HCT116 (cell line): Measurements from ENCODE around the gene DPF1. TPM values are rescaled to one million over a fixed set of nuclear protein-coding genes. Genes with fewer than 3 reads are reported as not detected.
"Not testable (repeated sequence)": the region's sequence is repeated elsewhere in the genome, so short reads cannot be mapped to it uniquely, and the experiment has no call there.

Experiments
- ATAC-seq: fragments of 200-7000 bp; cut with Tn5 transposase; 2 replicates; pipeline ENCODE4 v1.9.1; 2020; ENCODE audit warnings: mild to moderate bottlenecking, moderate library complexity
- BruUV-seq: library from RNA; stranded (reverse); fragments of 400-500 nt; replicated peaks from 2 replicates; lab custom pipeline; 2021; lab: Mats Ljungman, UMichigan
- CTCF ChIA-PET: fragments of 300-600 bp; sonication (Branson Sonifier 250); formaldehyde crosslinking; loops from one replicate; lab custom pipeline; 2021; ENCODE audit warnings: antibody characterized with exemption; lab: Charles Lee
- POLR2A ChIA-PET: fragments of 300-600, 350-600 bp; sonication (Branson Sonifier 250); formaldehyde crosslinking; loops from one replicate; lab custom pipeline; 2021; ENCODE audit warnings: antibody characterized with exemption; lab: Charles Lee
- RAD21 ChIA-PET, 2 experiments: fragments of 300-600 bp; sonication (Branson Sonifier 250); formaldehyde crosslinking; loops; one replicate each; lab custom pipeline; 2023; ENCODE audit warnings: low total read pairs in 2 of 2; ENCODE audit not compliant: uncharacterized antibody in 2 of 2, unreplicated experiment in 2 of 2, low non-redundant PET in 1 of 2; lab: Charles Lee
- DNase-seq: peaks from one replicate; pipeline ENCODE4 v3.0.0-alpha.2; 2010; ENCODE audit warnings: low read depth, low spot score
- H2AFZ ChIP-seq: fragments of 200-600 bp; shearing (Covaris generic), sonication (generic); 2 replicates; pipeline ENCODE4 v1.6.1; 2017; ENCODE audit warnings: low read depth, mixed run types, mixed read lengths, antibody characterized with exemption, low read length; ENCODE audit not compliant: poor library complexity, severe bottlenecking
- H3K27ac ChIP-seq: 2 replicates; pipeline ENCODE4 v1.5.1; 2012; ENCODE audit warnings: low read depth, low read length
- H3K27me3 ChIP-seq: fragments of 200-600 bp; sonication (generic); 2 replicates; pipeline ENCODE4 v1.6.1; 2016; ENCODE audit warnings: mixed run types, low read length, mixed read lengths; ENCODE audit not compliant: insufficient read depth
- H3K36me3 ChIP-seq, 2 experiments: fragments of 200-500 bp in 1 of 2; fragments of 200-600 bp in 1 of 2; sonication (Bioruptor generic) in 1 of 2; sonication (generic) in 1 of 2; 2 replicates each; pipeline versions ENCODE4 v1.5.1 to v1.6.1; 2014 to 2016; ENCODE audit warnings: low read length in 2 of 2, inconsistent platforms in 1 of 2, mixed read lengths in 1 of 2, mixed run types in 1 of 2; ENCODE audit not compliant: insufficient read depth in 2 of 2, control insufficient read depth in 1 of 2
- H3K4me1 ChIP-seq, 2 experiments: fragments of 200-600 bp in 1 of 2; sonication (generic) in 1 of 2; 2 replicates each; pipeline versions ENCODE4 v1.5.1 to v1.6.1; 2012 to 2017; ENCODE audit warnings: low read length in 2 of 2, inconsistent platforms in 1 of 2, mild to moderate bottlenecking in 1 of 2, mixed read lengths in 1 of 2, mixed run types in 1 of 2, moderate library complexity in 1 of 2; ENCODE audit not compliant: insufficient read depth in 2 of 2, control insufficient read depth in 1 of 2
- H3K4me2 ChIP-seq: fragments of 200-600 bp; sonication (generic); 2 replicates; pipeline ENCODE4 v1.6.1; 2017; ENCODE audit warnings: mixed run types, low read length, mixed read lengths
- H3K4me3 ChIP-seq, 2 experiments: fragments of 200-600 bp in 1 of 2; sonication (generic) in 1 of 2; replicated peaks in 1 of 2; 2 replicates each; pipeline ENCODE4 v1.5.1; 2011 to 2016; ENCODE audit warnings: low read length in 2 of 2, control low read depth in 1 of 2, low read depth in 1 of 2, mild to moderate bottlenecking in 1 of 2, mixed read lengths in 1 of 2, mixed run types in 1 of 2
- H3K79me2 ChIP-seq: fragments of 200-600 bp; sonication (generic); 2 replicates; pipeline ENCODE4 v1.6.1; 2017; ENCODE audit warnings: mild to moderate bottlenecking, mixed run types, low read length, moderate library complexity, mixed read lengths; ENCODE audit not compliant: insufficient read depth
- H3K9ac ChIP-seq: fragments of 200-600 bp; sonication (generic); 2 replicates; pipeline ENCODE4 v1.6.1; 2016; ENCODE audit warnings: low read length, mixed read lengths
- H3K9me2 ChIP-seq: fragments of 200-600 bp; sonication (generic), shearing (Covaris generic); 2 replicates; pipeline ENCODE4 v1.6.1; 2017; ENCODE audit warnings: mixed run types, mild to moderate bottlenecking, moderate library complexity; ENCODE audit not compliant: insufficient read depth
- H3K9me3 ChIP-seq, 2 experiments: fragments of 200-500 bp in 1 of 2; fragments of 200-600 bp in 1 of 2; sonication (Bioruptor generic) in 1 of 2; sonication (generic) in 1 of 2; 2 replicates each; pipeline ENCODE4 v1.6.1; 2014 to 2017; ENCODE audit warnings: low read length in 2 of 2, mixed read lengths in 2 of 2, inconsistent platforms in 1 of 2, low read depth in 1 of 2, mild to moderate bottlenecking in 1 of 2, mixed run types in 1 of 2, moderate library complexity in 1 of 2; ENCODE audit not compliant: control insufficient read depth in 1 of 2, insufficient read depth in 1 of 2
- H4K20me1 ChIP-seq: fragments of 200-600 bp; sonication (generic), shearing (Covaris generic); 2 replicates; pipeline ENCODE4 v1.6.1; 2017; ENCODE audit warnings: mixed run types, mild to moderate bottlenecking, moderate library complexity; ENCODE audit not compliant: insufficient read depth
- FOSL1 ChIP-seq: IDR thresholded peaks from 2 replicates; pipeline ENCODE4 v1.6.1; 2012; ENCODE audit warnings: low read depth
- SIN3A ChIP-seq: IDR thresholded peaks from 2 replicates; pipeline ENCODE4 v1.6.1; 2012; ENCODE audit warnings: low read depth
- intact Hi-C: fragments of 100-400 bp; cut with micrococcal nuclease; formaldehyde crosslinking; loops from 2 replicates; pipeline ENCODE4 v1.10.0; 2022
- total RNA-seq: library from RNA; stranded (reverse); gene quantifications from one replicate; pipeline ENCODE4 v1.2.1, GENCODE V29; 2021; ENCODE audit not compliant: unreplicated experiment
- TF ChIP-seq, protein P1 (sequence below): IDR thresholded peaks from 2 replicates; pipeline ENCODE4 v1.6.1; 2012

The DPF1 gene
- total RNA-seq, 1 experiment from 2014 or later = 9.7 TPM

DNA sequence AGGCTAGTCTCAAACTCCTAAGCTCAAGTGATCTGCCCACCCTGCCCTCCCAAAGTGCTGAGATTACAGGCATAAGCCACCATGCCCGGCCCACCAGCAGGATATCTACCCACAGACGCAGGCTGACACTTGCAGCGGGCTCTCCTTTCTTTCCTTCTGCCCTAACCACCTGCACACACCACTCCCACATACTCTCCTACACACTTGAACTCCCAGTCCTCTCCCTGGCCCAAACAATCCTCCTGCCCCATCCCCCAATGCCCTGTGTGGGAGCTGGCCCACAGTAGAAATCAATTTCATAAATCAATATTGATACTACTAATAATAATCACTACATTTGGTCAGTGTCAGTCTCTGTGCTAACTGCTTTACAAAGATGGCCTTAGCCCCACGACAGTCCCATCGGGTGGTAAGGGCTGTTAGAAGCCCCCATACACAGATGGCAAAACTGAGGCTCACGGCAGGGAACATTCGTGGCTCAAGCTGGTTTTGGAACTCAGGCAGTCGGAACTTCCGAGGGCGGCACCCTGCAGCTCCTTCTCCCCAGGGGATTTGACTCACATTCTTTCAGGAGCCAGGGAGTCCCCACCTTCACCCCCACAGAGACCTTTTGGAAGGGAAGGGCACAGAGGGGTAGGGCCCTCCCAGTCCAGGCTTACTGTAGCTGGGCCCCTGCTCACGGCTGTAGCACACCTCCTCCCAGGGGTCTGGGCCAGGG lies 3.4 kb upstream of the DPF1 start:
- H3K27me3 ChIP-seq = no peaks in the 10 kb centered on the region
- no peaks in the 10 kb centered on the region for H3K9me3 ChIP-seq
- CTCF ChIA-PET = interaction anchor here (0.9 to 3.8 kb wide), 5 partner anchors 38 to 325 kb away, joined by 3 to 35 read pairs (median 4); partner anchors contain the start of genes PSMD8, SIPA1L3 and WDR87
- no peaks in the 10 kb centered on the region for H4K20me1 ChIP-seq
- no peak for DNase-seq
- H3K4me2 ChIP-seq = peak overlapping the region; percentile 39
- H3K9me2 ChIP-seq = no peaks in the 10 kb centered on the region
- H2AFZ ChIP-seq = no peak overlapping the region
- no peak for TF ChIP-seq SIN3A
- TF ChIP-seq FOSL1 = no peak
- TF ChIP-seq, protein P1, sequence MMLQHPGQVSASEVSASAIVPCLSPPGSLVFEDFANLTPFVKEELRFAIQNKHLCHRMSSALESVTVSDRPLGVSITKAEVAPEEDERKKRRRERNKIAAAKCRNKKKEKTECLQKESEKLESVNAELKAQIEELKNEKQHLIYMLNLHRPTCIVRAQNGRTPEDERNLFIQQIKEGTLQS = no peak
- TF ChIP-seq, all 23 proteins: peak for 0
- ChIA-PET RAD21 (interaction anchor here in 1 of 2 experiments (0.7 kb wide), 2 partner anchors 17 to 85 kb away, joined by 3 to 6 read pairs; no protein-coding TSS in a partner anchor), POLR2A (no interaction called here)
- no TSS peak for BruUV-seq
- no peak overlapping the region for H3K27ac ChIP-seq
- H3K9ac ChIP-seq = no peak overlapping the region
- intact Hi-C loops = no loop called here
- no peak overlapping the region for H3K4me3 ChIP-seq
- no peaks in the 10 kb centered on the region for H3K36me3 ChIP-seq
- peaks cover 10 to 45% of the 10 kb centered on the region in 2 experiments; a peak in 3 of 4 replicates for H3K4me1 ChIP-seq
- no peaks in the 10 kb centered on the region for H3K79me2 ChIP-seq
- no peak for ATAC-seq

DNA sequence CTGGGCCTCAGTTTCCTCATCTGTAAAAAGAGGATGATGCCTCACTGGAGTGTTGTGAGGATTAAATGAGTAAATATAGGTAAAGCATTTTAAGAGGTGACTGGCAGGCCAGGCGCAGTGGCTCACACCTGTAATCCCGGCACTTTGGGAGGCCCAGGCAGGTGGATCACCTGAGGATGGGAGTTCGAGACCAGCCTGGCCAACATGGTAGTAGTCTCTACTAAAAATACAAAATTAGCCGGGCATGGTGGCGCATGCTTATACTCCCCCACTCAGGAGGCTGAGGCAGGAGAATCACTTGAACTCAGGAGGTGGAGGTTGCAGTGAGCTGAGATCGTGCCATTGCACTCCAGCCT lies 819 bp upstream of the DPF1 start:
- H2AFZ ChIP-seq, DNase-seq, H3K79me2 ChIP-seq, H3K9me2 ChIP-seq, H3K36me3 ChIP-seq, BruUV-seq, POLR2A ChIA-PET, H3K9me3 ChIP-seq, H4K20me1 ChIP-seq, ATAC-seq, H3K27me3 ChIP-seq: not testable (repeated sequence)
- RAD21 ChIA-PET = interaction anchor here (0.5 to 1.0 kb wide), 3 partner anchors 24 to 322 kb away, joined by 3 read pairs; no protein-coding TSS in a partner anchor
- Histone ChIP-seq H3K4me2 (peak overlapping the region; percentile 87), H3K4me3 (peak overlapping the region; percentile 60 to 62), H3K9ac (peak overlapping the region; percentile 61), H3K4me1 (peaks cover 10 to 45% of the 10 kb centered on the region in 2 experiments; a peak in 3 of 4 replicates), H3K27ac (peak overlapping the region; percentile 8; the same call in 1 of the 2 replicates)
- CTCF ChIA-PET = interaction anchor here (0.6 to 3.8 kb wide), 7 partner anchors 15 to 326 kb away, joined by 3 to 35 read pairs (median 3); partner anchors contain the start of gene PSMD8
- intact Hi-C loops = loop anchor here (1.0 kb wide), 1 partner anchor 323 kb away; no protein-coding TSS in a partner anchor
